Fibroblast of mammary gland (primary cell): Measurements from ENCODE around the gene NR2F1-AS1.
"Not testable (repeated sequence)": the region's sequence is repeated elsewhere in the genome, so short reads cannot be mapped to it uniquely, and the experiment has no call there.

ENCODE experiments used
- DNase-seq: peaks from one replicate; pipeline ENCODE4 v3.0.0-alpha.2; 2010; ENCODE audit warnings: low read depth
- H3K4me3 ChIP-seq: 2 replicates; pipeline ENCODE4 v1.5.1; 2011; ENCODE audit warnings: low read depth, mild to moderate bottlenecking, low read length, moderate library complexity; ENCODE audit not compliant: control insufficient read depth
- CTCF ChIP-seq: conservative IDR thresholded peaks from 2 replicates; pipeline ENCODE4 v1.5.1; 2011; ENCODE audit warnings: low read depth, low read length, inconsistent platforms; ENCODE audit not compliant: control insufficient read depth, insufficient read depth

The NR2F1-AS1 gene

GRCh38 chr5:93569300-93570160 is 11.5 kb downstream of the NR2F1-AS1 start:
- TF ChIP-seq CTCF = no peak
- H3K4me3 ChIP-seq = no peak overlapping the region
- no peak for DNase-seq

- DNase-seq = no peak
- no peak for TF ChIP-seq CTCF
- no peak overlapping the region for H3K4me3 ChIP-seq
Observed at GRCh38 chr5:93567424-93567823, 13.6 kb downstream of the NR2F1-AS1 start.

GRCh38 chr5:93566091-93566490 is 14.9 kb downstream of the NR2F1-AS1 start:
- TF ChIP-seq CTCF = no peak
- H3K4me3 ChIP-seq = no peak overlapping the region

GRCh38 chr5:93557021-93557604 is 23.9 kb downstream of the NR2F1-AS1 start:
- no peak for TF ChIP-seq CTCF
- no peak for DNase-seq
- H3K4me3 ChIP-seq = no peak overlapping the region

More at GRCh38 chr5:93566091-93566490, 14.9 kb downstream of the NR2F1-AS1 start:
- no peak for DNase-seq

- not testable (repeated sequence) for DNase-seq, H3K4me3 ChIP-seq
Observed at GRCh38 chr5:93549594-93549993, 31.4 kb downstream of the NR2F1-AS1 start.

- peak; percentile 8 for DNase-seq
- H3K4me3 ChIP-seq = no peak overlapping the region
- no peak for TF ChIP-seq CTCF
Observed at GRCh38 chr5:93545872-93546271, 35.1 kb downstream of the NR2F1-AS1 start.

- DNase-seq = peak; percentile 99
- TF ChIP-seq CTCF = no peak
- no peak overlapping the region for H3K4me3 ChIP-seq
Observed at GRCh38 chr5:93532370-93532769, 48.6 kb downstream of the NR2F1-AS1 start.

GRCh38 chr5:93521815-93522214 is 59.2 kb downstream of the NR2F1-AS1 start:
- not testable (repeated sequence) for DNase-seq, H3K4me3 ChIP-seq
